ENCODE results near the gene DAGLB. TPM values are rescaled to one million over a fixed set of nuclear protein-coding genes. Genes with fewer than 3 reads are reported as not detected.
"Not testable (repeated sequence)": the region's sequence is repeated elsewhere in the genome, so short reads cannot be mapped to it uniquely, and the experiment has no call there.

Gene DAGLB
- total RNA-seq, 1 experiment from 2014 or later, result 23.4 TPM

DNA sequence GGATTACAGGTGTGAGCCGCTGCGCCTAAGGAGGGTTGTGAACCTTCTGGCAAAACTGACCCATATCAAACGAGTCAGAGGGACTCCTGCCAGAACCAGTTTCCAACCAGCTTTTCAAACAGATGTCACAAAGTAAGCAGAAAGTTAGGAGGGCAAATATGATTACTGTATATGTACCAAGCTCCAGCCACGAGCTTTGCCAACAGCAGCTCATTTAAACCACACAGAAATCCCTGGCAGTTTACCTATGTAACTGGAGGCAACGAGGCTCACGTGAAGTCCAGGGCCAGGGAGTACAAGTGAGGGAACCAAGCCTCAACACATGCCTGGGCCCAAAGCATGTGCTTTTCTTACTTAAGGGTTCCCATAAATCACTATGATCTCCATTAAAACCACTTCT is 12.5 kb upstream of the DAGLB start:
- ChIA-PET CTCF (no interaction called here), POLR2A (ENCODE audit: unreplicated experiment) (interaction anchor here (0.6 to 0.7 kb wide), 2 partner anchors 15 to 724 kb away, joined by 3 to 9 read pairs; no protein-coding TSS in a partner anchor)
- TF ChIP-seq EZH2 (IDR thresholded peaks at IDR 0.05; ENCODE audit: low read length, unreplicated experiment), result no peak
- TF ChIP-seq, protein P1, sequence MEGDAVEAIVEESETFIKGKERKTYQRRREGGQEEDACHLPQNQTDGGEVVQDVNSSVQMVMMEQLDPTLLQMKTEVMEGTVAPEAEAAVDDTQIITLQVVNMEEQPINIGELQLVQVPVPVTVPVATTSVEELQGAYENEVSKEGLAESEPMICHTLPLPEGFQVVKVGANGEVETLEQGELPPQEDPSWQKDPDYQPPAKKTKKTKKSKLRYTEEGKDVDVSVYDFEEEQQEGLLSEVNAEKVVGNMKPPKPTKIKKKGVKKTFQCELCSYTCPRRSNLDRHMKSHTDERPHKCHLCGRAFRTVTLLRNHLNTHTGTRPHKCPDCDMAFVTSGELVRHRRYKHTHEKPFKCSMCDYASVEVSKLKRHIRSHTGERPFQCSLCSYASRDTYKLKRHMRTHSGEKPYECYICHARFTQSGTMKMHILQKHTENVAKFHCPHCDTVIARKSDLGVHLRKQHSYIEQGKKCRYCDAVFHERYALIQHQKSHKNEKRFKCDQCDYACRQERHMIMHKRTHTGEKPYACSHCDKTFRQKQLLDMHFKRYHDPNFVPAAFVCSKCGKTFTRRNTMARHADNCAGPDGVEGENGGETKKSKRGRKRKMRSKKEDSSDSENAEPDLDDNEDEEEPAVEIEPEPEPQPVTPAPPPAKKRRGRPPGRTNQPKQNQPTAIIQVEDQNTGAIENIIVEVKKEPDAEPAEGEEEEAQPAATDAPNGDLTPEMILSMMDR (conservative IDR thresholded peaks at IDR 0.05; ENCODE audit: low read depth, low read length), result no peak
- TF ChIP-seq EZH2phosphoT487 (IDR thresholded peaks at IDR 0.05; ENCODE audit: borderline replicate concordance, low read length), result no peak
- H3K79me2 ChIP-seq (ENCODE audit: low read length), result no peaks in the 10 kb centered on the region
- no peaks in the 10 kb centered on the region for H3F3A ChIP-seq (ENCODE audit: low read length, unreplicated experiment)
- H3K4me1 ChIP-seq (ENCODE audit: insufficient read depth, low read length), result no peaks in the 10 kb centered on the region
- ATAC-seq, result peak; percentile 49
- H3K9ac ChIP-seq (ENCODE audit: low read length), result no peak overlapping the region
- H4K20me1 ChIP-seq (ENCODE audit: low read length), result no peaks in the 10 kb centered on the region
- H3K27ac ChIP-seq (ENCODE audit: low read length), result no peak overlapping the region
- no peaks in the 10 kb centered on the region for H3K9me2 ChIP-seq (replicated peaks; ENCODE audit: low read length)
- DNase-seq, result peak; percentile 22
- intact Hi-C loops (cut with micrococcal nuclease), result no loop called here
- H3K9me3 ChIP-seq (ENCODE audit: low read length), result no peaks in the 10 kb centered on the region
- no TSS peak for BruUV-seq (replicated peaks)
- H3K27me3 ChIP-seq (ENCODE audit: low read length), result no peaks in the 10 kb centered on the region
- no peak overlapping the region for H2AFZ ChIP-seq (ENCODE audit: low read length)
- no peak overlapping the region for H3K4me2 ChIP-seq (ENCODE audit: low read length)
- H3K4me3 ChIP-seq (ENCODE audit: low read length), result no peak overlapping the region
- H3K36me3 ChIP-seq (ENCODE audit: low read depth, low read length), result peaks cover 29% of the 10 kb centered on the region

DNA sequence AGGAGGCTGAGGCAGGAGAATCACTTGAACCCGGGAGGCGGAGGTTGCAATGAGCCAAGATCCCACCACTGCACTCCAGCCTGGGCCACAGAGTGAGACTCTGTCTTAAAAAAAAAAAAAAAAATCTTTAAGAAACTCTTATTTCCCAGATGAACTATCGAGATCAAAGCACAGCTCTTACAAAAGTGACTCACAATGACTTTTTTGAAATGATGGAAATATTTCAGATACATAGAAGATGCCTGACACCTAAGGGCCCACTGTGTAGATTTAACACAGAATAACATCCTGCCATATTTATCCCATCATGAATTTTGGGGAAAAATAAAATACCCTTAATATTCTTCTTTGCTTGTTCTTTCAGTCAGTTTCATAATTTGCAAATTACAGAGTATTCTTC is 10.9 kb upstream of the DAGLB start:
- H3F3A ChIP-seq (ENCODE audit: low read length, unreplicated experiment); H4K20me1 ChIP-seq (ENCODE audit: low read length); ATAC-seq; DNase-seq; H3K27me3 ChIP-seq (ENCODE audit: low read length); BruUV-seq (replicated peaks); H3K27ac ChIP-seq (ENCODE audit: low read length); H3K4me3 ChIP-seq (ENCODE audit: low read length); intact Hi-C loops (cut with micrococcal nuclease); H3K4me1 ChIP-seq (ENCODE audit: insufficient read depth, low read length); H3K9me3 ChIP-seq (ENCODE audit: low read length); H2AFZ ChIP-seq (ENCODE audit: low read length); POLR2A ChIA-PET (ENCODE audit: unreplicated experiment); H3K9ac ChIP-seq (ENCODE audit: low read length); H3K4me2 ChIP-seq (ENCODE audit: low read length); H3K79me2 ChIP-seq (ENCODE audit: low read length); H3K9me2 ChIP-seq (replicated peaks; ENCODE audit: low read length): not testable (repeated sequence)
- H3K36me3 ChIP-seq (ENCODE audit: low read depth, low read length), result peaks cover 26% of the 10 kb centered on the region
- CTCF ChIA-PET, result interaction anchor here (0.7 to 1.0 kb wide), 2 partner anchors 73 to 108 kb away, joined by 3 read pairs; no protein-coding TSS in a partner anchor

DNA sequence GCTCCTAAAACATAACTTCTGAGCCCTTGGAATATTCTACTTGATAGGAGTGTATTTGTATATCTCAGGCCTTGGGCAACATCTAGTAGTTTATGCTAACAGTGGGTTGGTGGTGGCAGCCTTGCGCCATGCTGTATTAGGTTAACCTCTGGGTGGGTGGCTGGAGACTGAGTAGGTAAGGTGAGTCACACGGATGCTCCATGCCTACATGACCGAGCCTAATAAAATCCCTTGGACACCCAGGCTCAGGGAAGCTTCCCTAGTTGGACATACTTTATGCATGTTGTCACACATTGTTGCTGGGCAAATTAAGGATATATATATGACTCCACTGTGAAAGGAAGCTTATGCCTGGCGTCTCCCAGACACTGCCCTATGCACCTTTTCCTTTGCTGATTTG is 6.0 kb upstream of the DAGLB start:
- intact Hi-C loops (cut with micrococcal nuclease), result no loop called here
- peak overlapping the region; percentile 26; the same call in 1 of the 2 replicates for H2AFZ ChIP-seq (ENCODE audit: low read length)
- peaks cover 14% of the 10 kb centered on the region for H3K4me1 ChIP-seq (ENCODE audit: insufficient read depth, low read length)
- no peak for TF ChIP-seq EZH2 (IDR thresholded peaks at IDR 0.05; ENCODE audit: low read length, unreplicated experiment)
- TF ChIP-seq, protein P1 (conservative IDR thresholded peaks at IDR 0.05; ENCODE audit: low read depth, low read length), result peak; percentile 19; the same call in 1 of the 2 replicates
- no peaks in the 10 kb centered on the region for H4K20me1 ChIP-seq (ENCODE audit: low read length)
- DNase-seq, result peak; percentile 92
- H3K79me2 ChIP-seq (ENCODE audit: low read length), result no peaks in the 10 kb centered on the region
- ChIA-PET CTCF (interaction anchor here (0.6 kb wide), 1 partner anchor 817 kb away, joined by 3 read pairs; no protein-coding TSS in a partner anchor), POLR2A (ENCODE audit: unreplicated experiment) (no interaction called here)
- H3K4me2 ChIP-seq (ENCODE audit: low read length), result 0 out of 2 replicates have a peak overlapping the region, but pooled peaks have one; percentile 26
- ATAC-seq, result peak; percentile 91
- H3K9ac ChIP-seq (ENCODE audit: low read length), result no peak overlapping the region
- peak overlapping the region; percentile 43 for H3K27ac ChIP-seq (ENCODE audit: low read length)
- H3K9me3 ChIP-seq (ENCODE audit: low read length), result no peaks in the 10 kb centered on the region
- H3K4me3 ChIP-seq (ENCODE audit: low read length), result no peak overlapping the region
- no peaks in the 10 kb centered on the region for H3K27me3 ChIP-seq (ENCODE audit: low read length)
- no peaks in the 10 kb centered on the region for H3K36me3 ChIP-seq (ENCODE audit: low read depth, low read length)
- BruUV-seq (replicated peaks), result no TSS peak
- no peaks in the 10 kb centered on the region for H3K9me2 ChIP-seq (replicated peaks; ENCODE audit: low read length)
- no peaks in the 10 kb centered on the region for H3F3A ChIP-seq (ENCODE audit: low read length, unreplicated experiment)

All from PC-3 (cell line).